EH (cell line): ENCODE data around the gene OTX2.

Experiments
- DNase-seq: peaks from one replicate; pipeline ENCODE4 v3.0.0-alpha.2; 2015; ENCODE audit warnings: low read depth

Gene OTX2

GRCh38 chr14:56796259-56796658, 14.0 kb downstream of the OTX2 start:
- DNase-seq: no peak

GRCh38 chr14:56795284-56795622, 15.0 kb downstream of the OTX2 start:
- DNase-seq: no peak

GRCh38 chr14:56794557-56795283, 15.6 kb downstream of the OTX2 start:
- no peak for DNase-seq

- no peak for DNase-seq
These were observed 16.2 kb downstream of the OTX2 start for GRCh38 chr14:56794088-56794556.

- DNase-seq: no peak
These were observed 20.3 kb downstream of the OTX2 start for GRCh38 chr14:56789955-56790354.

GRCh38 chr14:56787530-56787929, 22.7 kb downstream of the OTX2 start:
- DNase-seq: no peak

- peak; percentile 1 for DNase-seq
These were observed 27.6 kb downstream of the OTX2 start for GRCh38 chr14:56782711-56783110.

- DNase-seq: no peak
These were observed 35.8 kb downstream of the OTX2 start for GRCh38 chr14:56774503-56774902.

- DNase-seq: no peak
These were observed 39.8 kb downstream of the OTX2 start for GRCh38 chr14:56770512-56770911.

- no peak for DNase-seq
These were observed 49.9 kb downstream of the OTX2 start for GRCh38 chr14:56760164-56760914.

GRCh38 chr14:56759633-56760032, 50.6 kb downstream of the OTX2 start:
- DNase-seq: no peak

- DNase-seq: no peak
These were observed 51.2 kb downstream of the OTX2 start for GRCh38 chr14:56759094-56759493.

- no peak for DNase-seq
These were observed 55.4 kb downstream of the OTX2 start for GRCh38 chr14:56754921-56755320.

GRCh38 chr14:56753396-56753795, 56.9 kb downstream of the OTX2 start:
- no peak for DNase-seq

- no peak for DNase-seq
These were observed 57.9 kb downstream of the OTX2 start for GRCh38 chr14:56752428-56752827.

GRCh38 chr14:56751471-56751870, 58.8 kb downstream of the OTX2 start:
- no peak for DNase-seq
